ENCODE results near the gene NIT2. TPM values are rescaled to one million over a fixed set of nuclear protein-coding genes. Genes with fewer than 3 reads are reported as not detected.
"Not testable (repeated sequence)": the region's sequence is repeated elsewhere in the genome, so short reads cannot be mapped to it uniquely, and the experiment has no call there.

The NIT2 gene
- total RNA-seq, 2 experiments from 2014 or later, result 42.8 to 43.5 TPM

- no peak for DNase-seq
- ATAC-seq (ENCODE audit: low read depth), result no peak
- H3K36me3 Mint-ChIP-seq, result peaks cover 21% of the 10 kb centered on the region
- H3K4me1 Mint-ChIP-seq, result no peaks in the 10 kb centered on the region
- H3K27me3 Mint-ChIP-seq, result no peaks in the 10 kb centered on the region
- peaks cover 7% of the 10 kb centered on the region for H3K9me3 Mint-ChIP-seq
- no peak overlapping the region for H3K27ac Mint-ChIP-seq
- no peak overlapping the region for H3K4me3 Mint-ChIP-seq
- POLR2A ChIA-PET, result no interaction called here
These were observed 8.7 kb upstream of the NIT2 start for GRCh38 chr3:100325827-100326226.

- H3K36me3 Mint-ChIP-seq, result peaks cover 21% of the 10 kb centered on the region
- POLR2A ChIA-PET; ATAC-seq (ENCODE audit: low read depth); H3K27ac Mint-ChIP-seq; H3K4me3 Mint-ChIP-seq; H3K9me3 Mint-ChIP-seq; H3K27me3 Mint-ChIP-seq; DNase-seq; H3K4me1 Mint-ChIP-seq: not testable (repeated sequence)
These were observed 7.2 kb upstream of the NIT2 start for GRCh38 chr3:100327377-100327776.

GRCh38 chr3:100329800-100330489 lies 4.6 kb upstream of the NIT2 start:
- Mint-ChIP-seq H3K4me3 (no peak overlapping the region), H3K4me1 (peaks cover 5% of the 10 kb centered on the region), H3K9me3 (peaks cover 7% of the 10 kb centered on the region), H3K27ac (no peak overlapping the region), H3K36me3 (peaks cover 20% of the 10 kb centered on the region), H3K27me3 (no peaks in the 10 kb centered on the region)
- no peak for ATAC-seq (ENCODE audit: low read depth)
- POLR2A ChIA-PET, result interaction anchor here (0.6 kb wide), 1 partner anchor 132 kb away, joined by 7 read pairs; no protein-coding TSS in a partner anchor
- no peak for DNase-seq

GRCh38 chr3:100330651-100331050 lies 3.9 kb upstream of the NIT2 start:
- Mint-ChIP-seq H3K36me3 (peaks cover 14% of the 10 kb centered on the region), H3K9me3 (peaks cover 7% of the 10 kb centered on the region), H3K27me3 (no peaks in the 10 kb centered on the region), H3K4me3 (no peak overlapping the region), H3K4me1 (peaks cover 12% of the 10 kb centered on the region), H3K27ac (no peak overlapping the region)
- ATAC-seq (ENCODE audit: low read depth) (no peak), DNase-seq (no peak)
- POLR2A ChIA-PET, result no interaction called here

GRCh38 chr3:100331660-100332059 lies 2.9 kb upstream of the NIT2 start:
- Mint-ChIP-seq H3K27me3 (no peaks in the 10 kb centered on the region), H3K36me3 (peaks cover 9% of the 10 kb centered on the region), H3K9me3 (peaks cover 7% of the 10 kb centered on the region), H3K4me1 (peaks cover 17% of the 10 kb centered on the region), H3K27ac (no peak overlapping the region), H3K4me3 (no peak overlapping the region)
- DNase-seq (no peak), ATAC-seq (ENCODE audit: low read depth) (no peak)
- POLR2A ChIA-PET, result no interaction called here

GRCh38 chr3:100333051-100333450 lies 1.5 kb upstream of the NIT2 start:
- H3K4me3 Mint-ChIP-seq, result no peak overlapping the region
- peaks cover 18% of the 10 kb centered on the region for H3K4me1 Mint-ChIP-seq
- POLR2A ChIA-PET, result no interaction called here
- H3K27me3 Mint-ChIP-seq, result no peaks in the 10 kb centered on the region
- no peak overlapping the region for H3K27ac Mint-ChIP-seq
- no peaks in the 10 kb centered on the region for H3K9me3 Mint-ChIP-seq
- DNase-seq (no peak), ATAC-seq (ENCODE audit: low read depth) (no peak)
- no peaks in the 10 kb centered on the region for H3K36me3 Mint-ChIP-seq

- H3K27me3 Mint-ChIP-seq, result no peaks in the 10 kb centered on the region
- H3K36me3 Mint-ChIP-seq, result peaks cover 4% of the 10 kb centered on the region
- DNase-seq, result no peak
- peaks cover 18% of the 10 kb centered on the region for H3K4me1 Mint-ChIP-seq
- peak overlapping the region; percentile 83 for H3K4me3 Mint-ChIP-seq
- POLR2A ChIA-PET, result interaction anchor here (0.5 to 2.1 kb wide), 5 partner anchors 13 to 73 kb away, joined by 3 to 5 read pairs (median 5); partner anchors contain the start of genes LNP1 and TBC1D23
- no peaks in the 10 kb centered on the region for H3K9me3 Mint-ChIP-seq
- peak overlapping the region; percentile 71 for H3K27ac Mint-ChIP-seq
- ATAC-seq (ENCODE audit: low read depth), result peak; percentile 23
These were observed 528 bp upstream of the NIT2 start for GRCh38 chr3:100333970-100334487.

GRCh38 chr3:100335434-100335833 lies 877 bp downstream of the NIT2 start:
- no peak for ATAC-seq (ENCODE audit: low read depth)
- peaks cover 18% of the 10 kb centered on the region for H3K4me1 Mint-ChIP-seq
- DNase-seq, result no peak
- no peaks in the 10 kb centered on the region for H3K9me3 Mint-ChIP-seq
- peak overlapping the region; percentile 90 for H3K4me3 Mint-ChIP-seq
- H3K27me3 Mint-ChIP-seq, result no peaks in the 10 kb centered on the region
- POLR2A ChIA-PET, result interaction anchor here (1.3 to 2.1 kb wide), 4 partner anchors 11 to 68 kb away, joined by 4 to 5 read pairs (median 4); partner anchors contain the start of gene LNP1
- H3K27ac Mint-ChIP-seq, result peak overlapping the region; percentile 89
- H3K36me3 Mint-ChIP-seq, result peaks cover 8% of the 10 kb centered on the region

- not testable (repeated sequence) for ATAC-seq (ENCODE audit: low read depth)
- H3K36me3 Mint-ChIP-seq, result peaks cover 15% of the 10 kb centered on the region
- POLR2A ChIA-PET, result interaction anchor here (1.3 to 2.1 kb wide), 2 partner anchors 10 to 66 kb away, joined by 4 to 5 read pairs; partner anchors contain the start of gene LNP1
These were observed 1.7 kb downstream of the NIT2 start for GRCh38 chr3:100336229-100336628.

GRCh38 chr3:100338911-100339310 lies 4.4 kb downstream of the NIT2 start:
- no peak for ATAC-seq (ENCODE audit: low read depth)
- POLR2A ChIA-PET, result interaction anchor here (1.8 kb wide), 1 partner anchor 62 kb away, joined by 4 read pairs; the partner anchor contains the start of genes LNP1 and TOMM70
- Mint-ChIP-seq H3K9me3 (no peaks in the 10 kb centered on the region), H3K27ac (no peak overlapping the region), H3K4me3 (no peak overlapping the region), H3K4me1 (peaks cover 27% of the 10 kb centered on the region), H3K27me3 (no peaks in the 10 kb centered on the region), H3K36me3 (peaks cover 31% of the 10 kb centered on the region)
- no peak for DNase-seq

More at GRCh38 chr3:100336229-100336628, 1.7 kb downstream of the NIT2 start:
- H3K9me3 Mint-ChIP-seq, H3K27ac Mint-ChIP-seq, H3K4me3 Mint-ChIP-seq, H3K27me3 Mint-ChIP-seq, DNase-seq: not testable (repeated sequence)
- peaks cover 18% of the 10 kb centered on the region for H3K4me1 Mint-ChIP-seq

GRCh38 chr3:100339786-100340185 lies 5.2 kb downstream of the NIT2 start:
- peaks cover 29% of the 10 kb centered on the region for H3K4me1 Mint-ChIP-seq
- no peak overlapping the region for H3K4me3 Mint-ChIP-seq
- POLR2A ChIA-PET, result interaction anchor here (1.8 kb wide), 1 partner anchor 62 kb away, joined by 4 read pairs; the partner anchor contains the start of genes LNP1 and TOMM70
- no peak overlapping the region for H3K27ac Mint-ChIP-seq
- no peaks in the 10 kb centered on the region for H3K9me3 Mint-ChIP-seq
- no peak for ATAC-seq (ENCODE audit: low read depth)
- H3K36me3 Mint-ChIP-seq, result peaks cover 37% of the 10 kb centered on the region
- DNase-seq, result no peak
- no peaks in the 10 kb centered on the region for H3K27me3 Mint-ChIP-seq

GRCh38 chr3:100340527-100340926 lies 6.0 kb downstream of the NIT2 start:
- POLR2A ChIA-PET, result interaction anchor here (1.8 kb wide), 1 partner anchor 61 kb away, joined by 4 read pairs; the partner anchor contains the start of genes LNP1 and TOMM70
- Mint-ChIP-seq H3K27ac (peak overlapping the region; percentile 56), H3K27me3 (no peaks in the 10 kb centered on the region)

GRCh38 chr3:100348727-100349126 lies 14.2 kb downstream of the NIT2 start:
- Mint-ChIP-seq H3K4me1 (peaks cover 11% of the 10 kb centered on the region), H3K9me3 (peaks cover 1% of the 10 kb centered on the region), H3K27ac (no peak overlapping the region), H3K4me3 (no peak overlapping the region), H3K27me3 (no peaks in the 10 kb centered on the region), H3K36me3 (peaks cover 57% of the 10 kb centered on the region)
- DNase-seq (no peak), ATAC-seq (ENCODE audit: low read depth) (no peak)
- POLR2A ChIA-PET, result no interaction called here

More at GRCh38 chr3:100340527-100340926, 6.0 kb downstream of the NIT2 start:
- Mint-ChIP-seq H3K4me3 (no peak overlapping the region), H3K9me3 (no peaks in the 10 kb centered on the region), H3K4me1 (peaks cover 24% of the 10 kb centered on the region), H3K36me3 (peaks cover 41% of the 10 kb centered on the region)
- DNase-seq (no peak), ATAC-seq (ENCODE audit: low read depth) (no peak)

- not testable (repeated sequence) for ATAC-seq (ENCODE audit: low read depth); H3K27me3 Mint-ChIP-seq
These were observed 17.2 kb downstream of the NIT2 start for GRCh38 chr3:100351770-100352169.

More at GRCh38 chr3:100351770-100352169, 17.2 kb downstream of the NIT2 start:
- DNase-seq, H3K27ac Mint-ChIP-seq, POLR2A ChIA-PET, H3K4me1 Mint-ChIP-seq, H3K4me3 Mint-ChIP-seq, H3K9me3 Mint-ChIP-seq: not testable (repeated sequence)
- peaks cover 49% of the 10 kb centered on the region for H3K36me3 Mint-ChIP-seq

Measured in activated naive CD8-positive, alpha-beta T cell treated with anti-CD3 and anti-CD28 coated beads, Interleukin-2, amount 10 ng/mL, durations not matched to agents 7 days and 5 days (primary cell).